Measurements from ENCODE around the gene ASPG. TPM values are rescaled to one million over a fixed set of nuclear protein-coding genes. Genes with fewer than 3 reads are reported as not detected.
A peak's percentile ranks its signal among the peaks of the same experiment; 100 is the strongest.

The ASPG gene
- total and polyA plus RNA-seq, 2 donors (not counting 3 experiments of a cell fraction or from before 2014, with no cell fraction given): not detected

DNA sequence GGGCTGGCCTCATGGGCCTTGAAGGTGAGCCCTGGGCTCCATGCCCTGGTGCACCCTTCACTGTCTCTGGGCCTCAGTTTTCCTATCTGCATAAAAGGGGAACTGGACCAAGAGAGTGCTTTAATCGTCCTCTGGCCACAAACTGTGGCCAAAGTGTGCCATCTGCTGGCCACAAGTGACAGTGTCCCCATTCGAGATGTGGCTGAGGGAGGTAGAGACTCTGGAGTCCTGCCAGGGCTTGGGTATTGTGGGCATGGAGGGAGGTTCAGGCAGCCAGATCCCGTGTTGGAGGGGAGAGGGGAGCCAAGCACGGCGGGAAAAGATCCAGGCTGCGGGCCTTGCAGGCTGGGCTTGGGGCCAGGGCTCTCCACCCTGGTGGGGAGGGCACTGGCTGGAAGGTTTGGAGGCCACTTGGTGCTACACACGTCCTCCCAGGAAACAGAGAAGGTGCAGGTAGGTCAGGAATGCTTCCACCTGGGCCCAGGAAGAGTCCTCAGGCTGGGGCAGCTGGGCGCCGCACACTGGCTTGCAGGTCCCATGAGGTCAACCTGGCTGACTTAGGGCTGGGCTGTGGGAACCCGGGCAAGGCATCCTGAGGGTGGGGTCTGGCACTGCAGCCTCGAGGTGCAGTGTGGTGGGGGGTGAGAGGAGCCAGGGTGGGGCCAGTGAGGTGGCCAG is 45.6 kb downstream of the ASPG start:
- H3K9me3 ChIP-seq (replicated peaks; ENCODE audit: control insufficient read depth, insufficient read depth, low read length): no peaks in the 10 kb centered on the region
- no peak overlapping the region for H3K4me2 ChIP-seq (ENCODE audit: insufficient read depth, low read length)
- dilution Hi-C loops (cut with MboI; ENCODE audit: extremely low pct_ligation_motif_present, low sequenced_read_pairs) (no loop called here), intact Hi-C loops (cut with micrococcal nuclease) (loop anchor here (1.0 kb wide), 2 partner anchors 37 to 53 kb away; no protein-coding TSS in a partner anchor)
- peaks cover 11 to 13% of the 10 kb centered on the region in 2 experiments for H3K27me3 ChIP-seq (ENCODE audit: control insufficient read depth in 2 of 2, insufficient read depth in 2 of 2, low read length in 2 of 2)
- H3K79me2 ChIP-seq (ENCODE audit: control insufficient read depth, insufficient read depth, low read length): no peaks in the 10 kb centered on the region
- H3K36me3 ChIP-seq (ENCODE audit: control insufficient read depth in 2 of 2, extremely low read depth in 1 of 2, insufficient read depth in 2 of 2, low read length in 2 of 2): no peaks in the 10 kb centered on the region
- FAIRE-seq: peak; percentile 76
- no peak overlapping the region for H3K4me3 ChIP-seq (replicated peaks in 1 of 3; ENCODE audit: insufficient read depth in 1 of 3, low read depth in 1 of 3, low read length in 3 of 3)
- H3K4me1 ChIP-seq (ENCODE audit: control insufficient read depth, extremely low read depth, insufficient read depth, low read length): peaks cover 3% of the 10 kb centered on the region
- H3K27ac ChIP-seq (ENCODE audit: insufficient read depth, low read depth, low read length): no peak overlapping the region
- H3K9ac ChIP-seq (replicated peaks; ENCODE audit: extremely low read depth, insufficient read depth, low read length): no peak overlapping the region
- BruUV-seq (replicated peaks): no TSS peak
- POLR2A ChIA-PET: no interaction called here
- no peak for TF ChIP-seq FOS (IDR thresholded peaks at IDR 0.05; ENCODE audit: borderline replicate concordance, insufficient read depth, low read length)
- TF ChIP-seq CTCF (IDR thresholded peaks at IDR 0.05; ENCODE audit: extremely low read depth in 1 of 2, insufficient read depth in 1 of 2, low read depth in 1 of 2, low read length in 2 of 2): peak; percentile 57 to 69
- DNase-seq (ENCODE audit: low read depth, low spot score): peak; percentile 29
- CTCF ChIA-PET: interaction anchor here (0.9 to 2.3 kb wide), 3 partner anchors 53 to 433 kb away, joined by 3 to 12 read pairs (median 3); no protein-coding TSS in a partner anchor
- H2AFZ ChIP-seq (ENCODE audit: low read depth, low read length): no peak overlapping the region
- no peaks in the 10 kb centered on the region for H4K20me1 ChIP-seq (replicated peaks; ENCODE audit: control insufficient read depth, extremely low read depth, insufficient read depth, low read length)
- H3K9me1 ChIP-seq (replicated peaks; ENCODE audit: control insufficient read depth, extremely low read depth, insufficient read depth, low read length): no peaks in the 10 kb centered on the region

All from endothelial cell of umbilical vein (primary cell).